GM21447 (cell line): ENCODE results near the gene DRC1.
"Not testable (repeated sequence)": the region's sequence is repeated elsewhere in the genome, so short reads cannot be mapped to it uniquely, and the experiment has no call there.

ENCODE experiments used
- ATAC-seq: cut with Tn5 transposase; IDR thresholded peaks from one replicate; pipeline ENCODE4 v1.9.1; 2021; ENCODE audit not compliant: unreplicated experiment

DRC1 gene

DNA sequence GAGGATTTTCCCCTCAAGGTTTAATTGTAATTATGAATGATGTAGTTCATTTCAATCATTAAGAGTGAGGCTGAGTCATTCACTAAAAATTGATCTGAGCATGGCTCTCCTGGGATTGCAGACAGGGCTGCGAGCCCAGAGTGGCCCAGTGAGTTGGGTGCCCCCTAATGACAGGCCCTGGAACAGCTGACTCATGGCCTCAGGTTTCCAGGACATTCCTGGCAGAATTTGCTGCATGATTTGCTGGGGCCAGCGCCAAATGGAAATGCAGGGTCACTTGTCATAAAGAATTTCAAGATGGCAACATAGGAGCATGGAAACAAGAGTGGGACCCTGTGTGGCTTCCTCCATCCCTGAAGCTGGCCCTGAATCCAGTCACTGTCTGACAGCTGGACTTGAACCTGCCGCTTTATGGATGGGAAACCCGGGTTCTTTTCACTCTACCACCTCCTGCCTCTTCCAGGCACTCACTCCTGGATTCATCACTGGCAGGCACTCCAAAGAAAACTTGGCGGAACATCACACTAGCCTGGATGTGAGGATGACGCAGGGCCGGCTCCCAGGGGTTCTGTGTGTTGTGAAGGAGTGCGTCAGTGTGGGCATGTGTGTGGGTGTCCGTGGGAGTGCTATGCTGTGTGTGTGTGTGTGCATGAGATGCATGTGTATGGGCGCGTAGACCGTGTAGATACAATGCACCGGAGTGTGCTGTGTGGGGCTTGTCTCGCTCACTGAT is 61.0 kb downstream of the DRC1 start:
- ATAC-seq = no peak

DNA sequence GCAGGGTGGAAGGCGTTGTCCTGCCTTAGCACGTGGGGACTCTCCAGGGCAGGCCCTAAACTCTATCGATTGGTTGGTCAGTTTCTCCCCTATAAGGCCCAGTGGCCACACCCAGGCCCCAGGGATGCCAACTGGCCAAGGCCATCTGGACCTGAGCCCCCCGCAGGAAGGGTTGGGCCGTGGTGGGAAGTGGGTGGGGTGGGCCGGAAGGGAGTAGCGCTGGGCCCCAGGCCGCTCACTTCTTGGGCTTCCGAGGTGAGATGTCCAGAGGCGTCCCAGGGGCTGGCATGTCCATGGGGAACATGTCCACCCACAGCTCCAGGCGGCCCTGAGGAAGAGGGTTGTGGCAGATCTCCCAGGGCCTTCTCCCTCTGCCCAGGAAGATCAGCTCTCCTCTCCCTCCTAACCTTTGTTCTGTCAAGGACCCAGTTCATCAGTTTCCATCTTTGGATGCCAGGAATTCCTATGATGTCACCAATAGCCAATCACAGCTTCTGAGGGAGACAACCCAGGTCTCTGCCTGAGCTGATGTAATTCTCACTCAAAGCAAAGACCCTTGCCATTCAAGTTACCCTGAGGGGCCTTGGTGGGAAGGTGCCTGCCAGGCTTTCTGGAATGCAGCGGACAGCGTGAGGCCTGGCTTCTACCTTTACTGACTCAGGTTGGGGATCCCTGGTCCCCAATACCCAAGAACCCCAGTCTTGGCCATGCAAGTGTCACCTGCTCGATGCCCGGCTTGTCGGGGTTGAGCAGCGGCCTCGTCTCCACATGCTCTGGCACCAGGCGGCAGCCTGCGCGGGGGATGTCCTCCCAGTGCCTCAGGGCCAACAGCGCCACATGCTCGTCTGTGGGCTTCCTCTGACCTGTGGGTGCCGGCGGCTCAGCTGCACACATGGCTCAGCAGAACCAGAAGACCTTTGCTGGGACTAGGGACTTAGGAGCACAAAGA is 61.8 kb downstream of the DRC1 start:
- no peak for ATAC-seq

GRCh38 chr2:26464390-26465265 is 62.9 kb downstream of the DRC1 start:
- no peak for ATAC-seq

GRCh38 chr2:26465266-26465925 is 63.7 kb downstream of the DRC1 start:
- ATAC-seq = no peak

- ATAC-seq = no peak
Observed at GRCh38 chr2:26465981-26466471, 64.3 kb downstream of the DRC1 start.

DNA sequence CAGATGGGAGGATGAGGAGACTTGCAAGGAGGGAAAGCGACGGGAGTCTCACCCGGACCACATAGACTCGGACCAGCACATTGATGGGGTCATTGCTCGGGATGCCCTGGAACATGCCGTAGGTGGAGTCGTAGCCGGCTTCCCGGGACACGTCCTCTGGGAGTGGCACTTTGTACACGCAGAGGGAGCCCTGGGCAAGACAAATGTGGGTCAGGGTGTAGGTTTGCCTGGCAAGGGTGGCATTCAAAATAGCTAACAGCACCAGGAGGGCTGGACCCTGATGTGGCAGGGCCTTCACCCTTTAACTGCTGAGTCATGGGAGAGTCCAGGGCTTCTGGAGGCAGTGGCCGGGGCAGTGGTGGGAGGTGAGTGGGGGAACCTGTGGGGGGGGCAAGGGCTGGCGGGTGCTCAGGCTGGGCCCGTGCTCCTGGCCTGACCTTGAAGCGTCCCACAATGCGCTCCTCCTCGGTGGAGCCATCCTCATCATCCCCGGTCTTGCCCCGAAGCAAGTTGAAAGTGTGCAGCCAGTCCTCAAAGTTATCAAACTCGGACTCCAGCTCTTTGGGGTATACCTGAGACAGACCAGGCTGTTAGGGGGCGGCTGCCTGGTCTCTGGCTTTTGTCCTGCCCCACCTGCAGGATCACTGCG is 65.1 kb downstream of the DRC1 start:
- ATAC-seq = no peak

DNA sequence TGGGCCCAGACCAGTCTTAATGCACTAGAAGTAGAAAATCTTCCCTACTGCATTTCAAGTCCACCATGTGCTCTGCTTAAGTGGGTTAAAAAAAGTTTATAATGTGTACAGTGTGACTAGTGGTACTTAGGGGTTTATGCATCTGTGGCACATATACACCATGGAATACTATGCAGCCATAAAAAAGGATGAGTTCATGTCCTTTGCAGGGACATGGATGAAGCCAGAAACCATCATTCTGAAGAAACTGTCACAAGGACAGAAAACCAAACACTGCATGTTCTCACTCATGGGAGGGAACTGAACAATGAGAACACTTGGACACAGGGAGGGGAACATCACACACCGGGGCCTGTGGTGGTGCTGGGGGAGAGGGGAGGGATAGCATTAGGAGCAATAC is 66.8 kb downstream of the DRC1 start:
- not testable (repeated sequence) for ATAC-seq

DNA sequence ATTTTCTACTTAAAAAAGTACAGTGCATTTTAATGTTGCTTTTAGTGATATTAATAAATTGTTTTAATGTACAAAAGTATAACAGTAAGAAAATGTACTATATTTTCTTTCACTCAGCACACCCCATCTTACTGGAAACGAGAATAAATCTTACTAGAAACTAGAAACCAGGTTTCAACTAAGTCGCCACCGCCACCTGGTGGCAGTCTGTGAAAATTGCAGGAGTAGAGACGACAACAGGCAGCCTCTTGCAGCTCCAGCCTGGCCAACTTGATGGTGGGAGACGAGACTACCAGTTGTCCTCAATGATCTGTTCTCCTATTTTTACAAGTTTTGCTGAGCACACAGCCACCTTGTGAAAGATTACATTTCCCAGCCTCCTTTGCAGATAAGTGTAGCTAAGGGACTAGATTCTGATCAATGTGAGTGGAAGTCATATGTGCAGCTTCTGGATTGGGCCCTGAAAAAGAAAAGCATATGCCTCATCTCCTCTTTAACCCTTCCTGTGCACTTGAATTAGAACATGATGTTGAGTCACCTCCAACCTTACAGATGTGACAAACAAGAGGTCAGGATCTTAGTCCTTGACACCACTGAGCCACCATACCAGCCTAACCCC is 67.5 kb downstream of the DRC1 start:
- no peak for ATAC-seq

- ATAC-seq = no peak
Observed at GRCh38 chr2:26469955-26470354, 68.2 kb downstream of the DRC1 start.

DNA sequence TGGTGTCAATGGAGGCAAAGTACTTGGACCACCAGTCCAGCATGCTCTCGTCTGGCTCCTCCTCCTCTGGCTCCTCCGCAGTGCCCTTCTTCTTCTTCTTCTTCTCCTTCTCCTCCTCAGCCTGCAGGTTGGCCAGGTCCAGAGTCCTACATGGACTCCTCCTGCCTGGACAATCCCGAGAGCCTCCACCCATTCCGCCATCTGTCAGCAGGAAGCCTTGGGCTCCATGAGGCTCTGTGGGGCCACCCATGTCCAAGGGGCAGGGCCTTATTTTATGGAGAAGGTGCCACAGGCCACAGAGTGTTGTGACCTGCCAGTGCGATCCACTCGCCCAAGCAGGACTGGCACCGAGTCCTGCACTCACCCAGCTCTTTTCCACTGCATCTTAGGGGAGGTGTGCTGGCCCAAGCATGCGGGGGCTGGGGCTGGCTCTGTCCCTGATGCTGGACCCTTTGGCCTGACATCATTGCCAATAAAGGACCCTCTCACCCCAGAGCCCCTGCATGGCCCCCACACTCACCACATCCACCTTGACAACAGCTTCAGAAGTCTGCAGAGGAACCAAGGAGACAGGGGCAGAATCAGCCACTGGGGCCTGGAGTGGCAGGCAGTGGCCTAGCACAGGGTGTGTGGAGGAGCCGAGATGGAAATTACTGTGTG is 69.0 kb downstream of the DRC1 start:
- ATAC-seq = no peak

- no peak for ATAC-seq
Observed at GRCh38 chr2:26471289-26471688, 69.6 kb downstream of the DRC1 start.

DNA sequence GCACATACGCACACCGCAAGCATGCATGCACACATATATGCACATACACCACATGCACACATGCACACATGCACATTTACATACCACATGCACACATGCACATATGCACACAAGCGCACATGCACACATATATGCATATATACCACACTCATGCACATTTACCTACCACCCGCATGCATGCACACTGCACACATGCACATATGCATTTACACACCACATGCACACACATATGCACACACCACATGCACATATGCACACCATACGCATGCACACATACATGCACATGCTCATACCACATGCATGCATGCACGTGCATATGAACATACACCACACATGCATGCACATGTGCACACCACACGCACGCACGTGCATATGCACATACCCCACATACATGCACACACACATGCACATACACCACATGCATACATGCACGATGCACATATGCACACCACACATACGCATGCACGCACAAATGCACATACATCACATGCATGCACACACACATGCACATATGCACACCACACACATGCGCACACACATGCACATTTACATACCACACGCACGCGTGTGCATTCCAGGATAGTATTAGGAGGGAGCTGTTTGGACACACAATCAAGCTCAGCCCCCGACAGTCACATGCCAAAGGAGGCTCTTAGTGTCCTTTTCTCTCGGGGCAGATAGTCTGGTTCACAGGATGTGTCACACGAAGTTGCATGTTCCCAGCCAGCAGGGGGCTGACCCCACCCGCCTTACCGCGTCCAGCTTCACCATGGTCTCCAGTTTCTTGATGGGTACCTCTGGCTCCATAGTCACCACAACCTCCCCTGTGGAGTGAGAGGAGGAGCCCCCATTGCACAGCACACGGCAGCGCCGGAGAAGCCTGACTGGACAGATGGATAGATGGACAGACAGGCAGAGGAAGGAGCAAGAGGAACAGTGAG is 70.3 kb downstream of the DRC1 start:
- no peak for ATAC-seq

DNA sequence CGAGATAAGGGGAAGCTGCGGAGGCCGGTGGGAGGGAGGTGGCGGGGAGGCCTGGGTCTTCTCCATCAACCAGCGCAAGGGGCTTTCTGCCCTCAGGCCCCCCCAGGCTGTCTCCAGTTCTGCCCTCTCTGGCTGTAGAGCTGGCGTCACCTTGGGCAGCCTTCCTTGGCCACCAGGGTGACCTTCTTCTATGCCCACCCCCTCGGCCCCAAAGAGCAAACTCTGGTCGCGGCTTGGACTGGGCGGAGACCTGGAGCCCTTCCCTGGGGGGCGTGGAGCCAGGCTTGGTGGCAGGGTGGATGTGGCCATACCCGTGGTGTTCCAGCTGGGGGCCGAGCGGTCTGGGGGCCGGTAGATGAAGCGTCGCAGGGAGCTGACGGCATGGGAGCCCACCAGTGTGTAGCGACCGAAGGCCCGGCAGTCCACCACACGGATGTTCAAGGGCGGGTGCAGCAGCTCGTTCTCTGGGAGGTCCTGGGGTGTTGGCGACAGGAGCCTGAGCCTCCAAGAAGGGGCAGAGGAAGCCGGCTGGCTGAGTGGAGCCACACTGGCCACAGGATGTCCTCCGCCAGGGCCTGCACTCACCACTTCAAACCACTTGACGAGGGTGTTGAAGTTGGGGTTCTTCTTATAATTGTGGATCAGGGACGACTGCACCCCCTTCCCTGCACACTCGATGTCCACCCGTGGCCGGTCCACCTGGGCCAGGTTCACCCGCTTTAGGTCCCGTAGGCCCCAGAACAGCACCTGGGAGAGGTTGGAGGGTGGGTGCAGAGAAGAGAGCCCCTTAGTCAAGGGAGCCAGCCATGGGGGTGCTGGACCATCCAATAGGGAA is 71.3 kb downstream of the DRC1 start:
- no peak for ATAC-seq

- ATAC-seq = no peak
Observed at GRCh38 chr2:26473796-26474195, 72.1 kb downstream of the DRC1 start.

- no peak for ATAC-seq
Observed at GRCh38 chr2:26474261-26474785, 72.6 kb downstream of the DRC1 start.

DNA sequence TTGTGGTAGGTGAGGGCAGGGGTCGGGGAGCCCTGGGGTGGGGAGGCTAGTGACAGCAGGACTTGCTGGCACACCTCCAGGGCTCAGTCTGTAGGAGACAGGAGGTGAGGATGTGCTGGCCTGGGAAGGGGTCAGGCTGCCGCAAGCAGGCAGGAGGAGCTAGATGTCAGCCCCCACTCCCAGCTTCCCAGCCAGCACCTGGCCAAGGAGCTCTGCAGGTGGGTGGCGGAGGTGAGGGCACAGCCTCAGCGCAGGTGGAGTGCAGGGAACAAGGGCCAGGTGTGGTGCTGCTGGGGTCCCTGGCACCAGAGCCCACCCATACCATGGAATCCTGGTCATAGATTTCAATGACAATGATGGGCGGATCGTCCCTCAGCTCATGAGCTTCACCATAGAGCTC is 73.3 kb downstream of the DRC1 start:
- no peak for ATAC-seq
